NCI-H2029 treated with DMSO at 0.1 percent for 48 hours (cell line): ENCODE measurements around the gene FGF19.
A peak's percentile ranks its signal among the peaks of the same experiment; 100 is the strongest.
"Not testable (repeated sequence)": the region's sequence is repeated elsewhere in the genome, so short reads cannot be mapped to it uniquely, and the experiment has no call there.

ENCODE experiments used
- DNase-seq: peaks from one replicate; lab custom pipeline; 2025; lab: John Stamatoyannopoulos, UW

FGF19 gene

GRCh38 chr11:69695995-69696394, 7.8 kb downstream of the FGF19 start:
- DNase-seq, result not testable (repeated sequence)

GRCh38 chr11:69695581-69695980, 8.2 kb downstream of the FGF19 start:
- no peak for DNase-seq

GRCh38 chr11:69694781-69695180, 9.0 kb downstream of the FGF19 start:
- no peak for DNase-seq

DNA sequence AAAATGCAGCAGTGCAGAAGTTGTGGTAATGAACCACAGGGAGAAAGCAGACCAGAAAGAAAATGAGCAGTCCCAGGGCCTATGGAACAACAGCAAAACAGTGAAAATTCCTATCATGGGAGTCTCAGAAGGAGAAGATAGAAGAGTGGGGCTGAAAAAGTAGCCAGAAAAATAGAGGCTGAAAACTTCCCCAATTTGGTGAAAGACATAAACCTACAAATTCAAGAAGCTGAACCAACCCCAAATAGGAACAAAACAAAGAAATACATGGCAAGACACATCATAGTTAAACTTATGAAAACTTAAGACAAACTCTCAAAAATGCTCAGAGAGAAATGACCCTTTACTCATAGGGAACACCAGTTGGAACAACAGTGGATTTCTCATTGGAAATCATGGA, 11.4 kb downstream of the FGF19 start:
- DNase-seq, result no peak

- DNase-seq, result no peak
Measured at GRCh38 chr11:69691463-69691862, 12.4 kb downstream of the FGF19 start.

GRCh38 chr11:69689484-69690319, 14.1 kb downstream of the FGF19 start:
- no peak for DNase-seq

- DNase-seq, result peak; percentile 22
Measured at GRCh38 chr11:69687969-69688771, 15.7 kb downstream of the FGF19 start.

GRCh38 chr11:69686856-69687255, 17.0 kb downstream of the FGF19 start:
- DNase-seq, result no peak

DNA sequence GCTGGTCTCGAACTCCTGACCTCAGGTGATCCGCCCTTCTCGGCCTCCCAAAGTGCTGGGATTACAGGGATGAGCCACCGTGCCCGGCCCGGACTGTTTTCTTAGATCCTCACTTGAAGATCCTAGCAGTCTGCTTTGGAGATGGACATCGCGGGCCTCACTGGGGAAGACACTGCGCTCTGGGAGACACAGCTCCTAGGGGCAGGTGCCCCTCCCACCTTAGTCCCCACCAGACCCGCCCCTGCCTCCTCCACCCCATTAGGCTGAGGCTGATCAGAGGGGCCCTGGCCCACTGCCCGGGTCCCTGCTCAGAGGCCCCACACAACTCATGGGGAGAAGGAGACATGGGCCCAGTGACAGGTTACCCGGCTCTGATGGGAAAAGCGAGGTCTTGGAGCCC, 17.4 kb downstream of the FGF19 start:
- no peak for DNase-seq

GRCh38 chr11:69685348-69685747, 18.5 kb downstream of the FGF19 start:
- DNase-seq, result no peak

GRCh38 chr11:69684651-69685050, 19.2 kb downstream of the FGF19 start:
- DNase-seq, result no peak

DNA sequence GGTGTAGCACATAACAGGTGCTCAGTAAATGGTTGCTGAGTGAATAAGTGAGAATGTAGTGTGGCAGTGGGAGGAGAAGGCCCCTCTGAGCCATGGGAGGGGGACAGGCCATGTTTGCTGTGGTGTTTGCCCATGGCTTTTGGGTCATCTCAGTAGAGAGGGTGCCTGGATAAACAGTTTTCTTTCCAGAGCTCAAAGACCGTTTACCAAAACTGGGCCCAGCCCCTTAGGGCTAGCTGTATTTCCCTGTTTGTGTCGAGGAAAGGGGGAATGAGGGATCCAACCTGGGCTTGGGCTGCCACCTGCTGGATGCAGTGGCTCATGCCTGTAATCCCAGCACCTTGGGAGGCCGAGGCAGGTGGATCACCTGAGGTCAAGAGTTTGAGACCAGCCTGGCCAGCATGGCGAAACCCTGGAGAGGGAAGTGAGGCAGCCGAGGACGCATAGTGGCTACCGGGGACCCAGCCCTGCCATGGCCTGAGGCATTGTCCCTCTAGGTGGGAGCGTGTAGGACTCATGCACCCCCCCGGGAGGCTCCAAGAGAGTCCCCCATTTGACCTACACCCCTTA, 20.0 kb downstream of the FGF19 start:
- no peak for DNase-seq

- DNase-seq, result no peak
Measured at GRCh38 chr11:69682681-69683326, 21.0 kb downstream of the FGF19 start.

GRCh38 chr11:69682221-69682620, 21.6 kb downstream of the FGF19 start:
- DNase-seq, result no peak

- no peak for DNase-seq
Measured at GRCh38 chr11:69680688-69681087, 23.1 kb downstream of the FGF19 start.

GRCh38 chr11:69677749-69678148, 26.1 kb downstream of the FGF19 start:
- DNase-seq, result no peak

DNA sequence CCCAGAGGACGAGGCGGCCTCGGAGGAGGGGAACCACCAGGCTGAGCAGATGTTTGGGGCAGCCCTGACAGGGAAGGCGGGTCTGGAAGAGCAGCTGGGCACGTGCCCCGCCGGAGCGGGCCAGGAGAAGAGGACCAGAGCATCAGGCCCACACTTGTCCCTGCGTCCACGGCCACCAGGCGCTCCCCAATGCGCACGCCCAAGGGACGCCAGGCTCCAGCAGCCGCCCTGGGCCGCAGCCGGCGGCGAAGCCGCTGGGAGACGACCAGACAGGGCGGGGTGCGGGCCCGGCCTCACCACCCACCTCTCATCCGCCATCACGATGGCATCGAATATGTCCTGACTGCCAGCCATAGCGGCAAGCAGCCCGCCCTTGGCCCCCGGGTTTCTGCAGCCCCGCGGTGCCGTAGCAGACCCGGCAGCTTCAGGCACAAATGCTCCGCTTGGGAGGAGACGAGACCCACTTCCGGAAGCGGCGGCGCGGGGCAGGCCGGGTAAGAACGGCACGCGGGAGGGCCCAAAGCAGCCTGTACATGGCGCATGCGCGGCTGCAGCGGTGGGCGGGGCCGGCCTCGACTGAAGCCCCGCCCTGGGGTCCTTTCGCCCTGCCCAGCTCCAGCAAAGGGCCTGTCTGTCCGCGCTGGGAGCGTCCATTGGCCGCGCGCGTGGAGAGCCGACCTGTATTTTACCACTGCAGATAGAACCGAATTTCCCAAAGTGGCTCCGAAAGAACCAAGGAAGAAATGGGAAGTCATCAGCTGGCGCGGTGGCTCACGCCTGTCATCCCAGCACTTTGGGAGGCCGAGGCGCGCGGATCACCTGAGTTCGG, 28.7 kb downstream of the FGF19 start, which contains the start of gene LTO1:
TSS of gene LTO1 (minus strand) at position 468 of the 829 bp plus-strand sequence. CDS start at position 354, 114 bp downstream.
- DNase-seq, result peak; percentile 79

- no peak for DNase-seq
Measured at GRCh38 chr11:69674267-69674885, 29.4 kb downstream of the FGF19 start.

DNA sequence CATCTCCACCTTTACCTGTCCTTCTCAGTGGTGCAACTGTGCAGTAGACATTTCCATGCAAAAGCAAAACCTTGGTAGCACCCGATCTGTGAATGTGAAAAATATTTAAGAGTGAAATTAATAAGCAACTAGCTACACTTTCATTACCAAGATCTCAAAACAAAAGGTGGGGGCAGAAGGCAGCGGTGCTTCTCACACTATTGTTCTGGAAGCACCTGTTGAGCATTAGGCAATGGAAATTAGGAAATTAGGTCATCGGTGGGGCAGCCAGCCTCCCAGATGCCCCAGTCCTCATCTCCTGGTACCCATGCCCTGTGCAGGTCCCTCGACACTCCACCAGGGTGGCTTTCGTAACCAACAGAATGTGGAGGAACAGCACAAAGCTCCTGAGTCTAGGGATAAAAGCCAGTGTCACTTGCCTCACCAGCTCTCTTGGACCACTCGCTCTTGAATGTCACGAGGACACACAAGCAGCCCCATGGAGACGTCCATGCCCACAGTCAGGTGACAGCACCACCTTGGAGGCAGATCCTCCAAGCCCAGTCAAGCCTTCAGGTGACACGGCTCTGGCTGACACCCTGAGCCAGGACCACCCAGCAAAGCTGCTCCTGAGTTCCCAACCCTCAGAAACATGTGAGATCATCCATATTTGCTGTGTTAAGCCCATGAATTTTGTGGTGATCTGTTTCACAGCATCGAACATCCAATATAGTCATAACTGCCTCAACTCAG, 31.9 kb downstream of the FGF19 start:
- DNase-seq, result no peak
